DMS53 (cell line): ENCODE data around the gene NDFIP1.
"Not testable (repeated sequence)": the region's sequence is repeated elsewhere in the genome, so short reads cannot be mapped to it uniquely, and the experiment has no call there.

Experiments used
- DNase-seq: peaks from one replicate; lab custom pipeline; 2025; lab: John Stamatoyannopoulos, UW

NDFIP1 gene

GRCh38 chr5:142108432-142109330, at the start of gene NDFIP1:
NDFIP1 (plus strand) TSS chr5:142108779; CDS start chr5:142108975, 196 bp downstream.
- DNase-seq = peak; percentile 90

DNA sequence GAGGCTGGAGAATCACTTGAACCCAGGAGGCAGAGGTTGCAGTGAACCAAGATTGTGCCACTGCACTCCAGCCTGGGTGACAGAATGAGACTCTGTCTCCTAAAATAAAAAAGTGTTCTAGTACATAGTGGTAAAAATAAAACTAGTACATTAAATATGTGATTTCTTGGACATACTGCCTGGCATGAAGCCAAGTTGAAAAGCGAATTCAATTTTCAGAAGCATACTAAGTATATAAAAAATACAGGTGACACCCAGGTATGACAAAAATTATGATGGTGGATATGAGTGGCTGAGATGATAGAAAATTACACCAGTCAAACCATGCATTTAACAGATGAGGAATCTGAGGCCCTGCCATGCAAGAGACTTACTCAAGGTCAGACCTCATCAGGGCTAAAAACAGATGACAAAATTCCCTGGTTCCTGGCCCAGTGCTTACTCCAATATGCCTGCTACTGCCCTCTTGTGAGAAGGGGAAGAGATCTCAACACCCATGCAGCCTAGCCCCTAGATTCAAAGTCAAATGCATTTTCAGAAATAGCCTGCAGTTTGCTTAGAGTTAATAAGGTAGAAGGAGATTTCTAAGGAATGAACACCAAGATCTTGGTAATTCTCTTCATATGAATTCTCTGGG, 49.2 kb upstream of the NDFIP1 start:
- DNase-seq = no peak

DNA sequence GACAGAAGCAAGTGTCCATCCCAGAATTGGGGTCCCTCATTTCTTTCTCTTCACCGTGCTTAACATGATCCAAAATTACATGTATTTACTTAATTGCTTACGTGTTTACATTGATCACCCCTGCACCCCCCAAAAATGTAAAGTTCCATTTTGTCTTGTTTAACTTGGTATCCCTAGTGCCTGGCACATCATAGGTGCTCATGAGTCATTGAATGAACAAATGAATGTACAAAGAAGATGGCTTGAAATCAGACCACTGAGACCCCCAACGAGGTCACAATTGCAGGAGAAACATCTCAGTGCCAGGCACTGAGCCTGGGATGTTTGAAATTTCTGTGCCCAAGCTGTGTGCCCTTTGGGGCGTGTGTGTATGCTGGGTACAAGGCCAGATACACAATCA, 45.2 kb upstream of the NDFIP1 start:
- no peak for DNase-seq

- DNase-seq = no peak
These were observed 44.7 kb upstream of the NDFIP1 start for GRCh38 chr5:142063878-142064331.

- DNase-seq = peak; percentile 63
These were observed 43.3 kb upstream of the NDFIP1 start for GRCh38 chr5:142065273-142065672.

DNA sequence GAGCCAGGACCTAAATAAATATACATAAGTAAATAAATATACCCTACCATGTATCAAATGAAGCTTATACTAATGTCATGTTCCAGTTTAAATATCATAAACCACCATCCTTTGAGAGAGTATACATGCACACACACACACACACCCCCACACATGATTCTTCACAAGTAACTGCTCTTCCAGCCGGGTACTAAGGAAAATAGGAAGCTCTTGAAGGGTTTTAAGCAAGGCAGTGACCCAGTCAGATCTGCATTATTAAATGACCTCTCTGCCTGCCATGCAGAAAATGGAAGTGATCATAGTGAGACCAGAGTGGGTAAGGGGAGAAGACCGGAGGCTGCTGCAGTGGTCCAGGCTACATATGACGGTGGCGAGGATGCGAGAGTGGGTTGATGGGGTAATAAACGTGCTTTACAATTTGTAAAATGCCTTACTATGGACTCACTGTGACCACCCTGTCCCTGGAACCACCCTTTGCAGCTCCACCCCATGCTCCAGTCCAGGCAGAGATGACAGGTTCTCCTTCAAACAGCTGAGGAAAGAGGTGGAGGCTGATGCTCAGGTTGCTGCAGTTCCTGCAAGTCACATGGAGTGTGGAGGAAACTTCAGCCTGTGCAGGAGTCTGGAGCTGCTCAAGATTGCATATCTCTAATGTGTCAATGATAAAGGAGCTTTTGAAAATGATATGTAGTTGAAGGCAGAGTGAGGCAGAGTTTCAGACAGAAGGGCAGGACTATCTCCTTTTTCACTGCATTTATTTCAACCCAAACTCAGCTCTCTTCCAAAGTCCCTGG, 38.8 kb upstream of the NDFIP1 start:
- no peak for DNase-seq

DNA sequence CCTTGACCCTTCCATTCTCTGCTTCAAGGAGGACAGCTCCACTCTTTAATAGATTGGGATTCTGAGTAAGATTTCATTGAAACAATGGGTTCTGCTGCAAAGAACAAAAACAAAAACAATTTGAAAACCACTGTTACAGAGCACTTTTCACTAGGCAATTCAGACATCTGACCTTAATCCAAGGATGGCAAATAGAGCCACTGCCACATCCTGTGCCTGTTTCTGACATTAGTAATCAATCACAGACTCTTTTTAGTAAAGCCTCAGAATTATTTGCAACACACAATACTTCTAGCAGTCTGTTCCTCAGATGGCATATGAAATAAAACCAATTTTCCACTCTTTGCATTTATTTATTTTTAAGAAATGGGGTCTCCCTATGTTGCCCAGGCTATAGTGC, 37.8 kb upstream of the NDFIP1 start:
- DNase-seq = no peak

DNA sequence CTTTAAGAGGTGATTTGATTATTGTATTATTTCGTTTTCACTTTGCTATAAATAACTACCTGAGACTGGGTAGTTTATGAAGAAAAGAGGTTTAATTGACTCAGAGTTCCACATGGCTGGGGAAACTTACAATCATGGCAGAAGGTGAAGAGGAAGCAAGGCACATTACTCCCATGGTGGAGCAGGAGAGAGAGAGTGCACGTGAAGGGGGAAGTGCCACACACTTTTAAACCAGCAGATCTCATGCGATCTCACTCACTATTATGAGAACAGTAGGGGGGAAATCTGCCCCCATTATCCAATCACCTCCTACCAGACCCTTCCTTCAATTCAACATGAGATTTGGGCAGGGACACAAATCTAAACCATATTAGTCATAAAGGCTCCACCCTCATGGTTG, 36.1 kb upstream of the NDFIP1 start:
- DNase-seq = no peak

GRCh38 chr5:142073362-142073988, 35.1 kb upstream of the NDFIP1 start:
- DNase-seq = no peak

GRCh38 chr5:142074006-142074405, 34.6 kb upstream of the NDFIP1 start:
- DNase-seq = no peak

DNA sequence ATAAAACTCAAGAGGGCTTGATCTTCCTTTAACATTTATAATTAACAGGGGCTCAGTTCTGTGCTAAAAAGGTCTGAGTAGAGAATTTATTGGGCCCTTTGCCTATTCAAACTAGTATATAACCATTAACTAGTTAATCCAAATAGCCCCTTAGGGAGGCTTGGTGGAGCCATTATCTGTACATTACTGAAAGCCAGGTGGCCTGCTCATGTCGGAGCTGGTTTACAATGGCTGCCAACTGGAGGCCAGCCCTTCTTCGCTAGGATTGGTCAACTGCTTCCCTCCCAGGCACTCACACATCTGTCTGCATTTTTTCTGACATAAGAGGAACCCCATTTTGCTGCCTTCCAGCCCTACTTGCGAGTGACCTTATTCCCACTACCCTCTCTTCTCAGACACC, 30.4 kb upstream of the NDFIP1 start:
- DNase-seq = no peak

DNA sequence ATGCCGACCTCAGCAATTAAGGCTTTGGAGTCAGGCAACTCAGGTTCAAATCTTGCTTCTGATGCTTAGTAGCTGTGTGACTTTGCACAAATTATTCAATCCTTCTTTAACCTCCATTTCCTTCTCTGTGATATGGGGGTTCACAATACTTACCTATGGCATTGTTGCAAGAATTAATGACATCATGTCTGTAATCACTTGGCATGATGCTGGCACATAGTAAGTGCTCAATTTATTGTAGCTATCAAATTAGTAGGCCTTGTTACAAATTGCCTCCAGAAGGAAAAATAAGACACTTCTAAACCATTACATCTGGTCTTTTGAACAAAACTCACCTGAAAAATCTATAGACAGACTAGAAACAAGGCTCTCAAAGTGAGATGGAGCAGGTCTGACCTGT, 29.9 kb upstream of the NDFIP1 start:
- no peak for DNase-seq

- no peak for DNase-seq
These were observed 29.3 kb upstream of the NDFIP1 start for GRCh38 chr5:142079306-142079721.

- no peak for DNase-seq
These were observed 28.3 kb upstream of the NDFIP1 start for GRCh38 chr5:142080248-142080647.

- no peak for DNase-seq
These were observed 26.3 kb upstream of the NDFIP1 start for GRCh38 chr5:142082182-142082781.

DNA sequence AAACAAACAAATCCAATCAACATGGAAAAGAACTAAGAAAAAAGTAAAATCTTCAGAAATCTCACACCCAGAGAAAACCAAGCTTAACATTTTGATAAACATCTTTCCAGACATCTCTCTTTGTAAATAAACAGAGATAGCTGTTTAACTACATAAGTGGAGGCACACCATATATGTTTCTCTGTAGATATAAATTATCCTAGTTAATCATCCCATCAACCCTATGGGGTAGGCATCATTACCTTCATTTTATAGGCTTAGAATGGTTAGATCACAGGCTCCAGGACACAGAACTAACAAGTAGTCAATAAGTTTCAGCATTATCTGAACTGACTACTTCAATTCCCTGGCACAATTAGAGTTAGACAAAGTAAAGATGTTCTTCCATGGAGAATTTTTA, 22.4 kb upstream of the NDFIP1 start:
- DNase-seq = no peak

- DNase-seq = no peak
These were observed 21.9 kb upstream of the NDFIP1 start for GRCh38 chr5:142086679-142087078.

DNA sequence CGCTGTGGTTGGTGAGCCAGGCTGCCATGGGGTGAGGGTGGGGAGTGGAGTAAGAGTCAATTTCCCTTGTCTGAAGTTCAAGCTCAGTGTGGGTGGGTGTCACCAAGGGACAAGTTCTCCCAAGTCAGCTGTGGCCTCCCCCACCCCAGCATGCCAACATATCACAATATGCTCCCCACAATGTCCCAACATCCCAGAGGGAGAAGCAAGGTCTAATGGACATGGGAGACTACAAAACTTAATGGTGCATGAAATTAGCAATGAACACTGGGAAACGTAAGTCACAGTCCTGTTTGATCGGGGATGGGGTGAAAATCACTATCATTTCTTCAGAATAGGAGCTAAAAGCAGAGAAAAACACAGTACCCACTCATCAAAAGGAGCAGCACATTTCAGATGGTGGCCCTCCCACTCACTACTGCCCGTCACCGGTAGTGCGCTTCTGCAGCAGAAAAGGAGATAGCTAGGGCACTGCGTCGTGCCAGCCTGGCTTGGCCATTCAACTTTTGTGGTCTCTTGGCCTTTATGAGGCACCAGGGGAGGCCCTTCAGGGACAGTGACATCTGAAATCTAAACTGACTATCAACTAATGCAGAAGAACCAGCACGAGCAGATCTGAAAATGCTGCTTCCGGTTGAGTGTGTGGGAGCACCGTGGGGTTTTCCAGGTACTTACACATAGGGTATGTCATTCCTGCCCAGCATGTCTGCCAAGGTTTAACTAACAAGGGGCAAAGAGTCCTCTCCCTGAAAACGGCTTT, 20.5 kb upstream of the NDFIP1 start:
- DNase-seq = no peak

- DNase-seq = not testable (repeated sequence)
These were observed 19.6 kb upstream of the NDFIP1 start for GRCh38 chr5:142088855-142089479.

DNA sequence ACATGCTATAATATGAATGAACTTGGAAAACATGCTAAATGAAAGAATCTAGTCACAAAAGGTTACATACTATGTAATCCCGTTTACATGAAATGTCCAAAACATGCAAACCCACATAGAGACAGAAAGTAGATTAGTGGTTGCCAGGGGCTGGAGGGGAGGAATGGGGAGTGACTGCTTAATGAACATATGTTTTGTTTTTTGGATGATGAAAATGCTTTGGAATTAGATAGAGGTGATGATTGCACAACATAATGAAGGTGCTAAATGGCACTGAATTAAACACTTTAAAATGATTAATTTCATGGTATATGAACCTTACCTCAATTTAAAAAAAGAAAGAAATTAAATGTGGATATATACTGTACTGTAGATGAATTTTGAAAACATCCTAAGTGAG, 17.6 kb upstream of the NDFIP1 start:
- no peak for DNase-seq
